ENCODE data around the gene VWA5B2.

- TF ChIP-seq, protein P1, sequence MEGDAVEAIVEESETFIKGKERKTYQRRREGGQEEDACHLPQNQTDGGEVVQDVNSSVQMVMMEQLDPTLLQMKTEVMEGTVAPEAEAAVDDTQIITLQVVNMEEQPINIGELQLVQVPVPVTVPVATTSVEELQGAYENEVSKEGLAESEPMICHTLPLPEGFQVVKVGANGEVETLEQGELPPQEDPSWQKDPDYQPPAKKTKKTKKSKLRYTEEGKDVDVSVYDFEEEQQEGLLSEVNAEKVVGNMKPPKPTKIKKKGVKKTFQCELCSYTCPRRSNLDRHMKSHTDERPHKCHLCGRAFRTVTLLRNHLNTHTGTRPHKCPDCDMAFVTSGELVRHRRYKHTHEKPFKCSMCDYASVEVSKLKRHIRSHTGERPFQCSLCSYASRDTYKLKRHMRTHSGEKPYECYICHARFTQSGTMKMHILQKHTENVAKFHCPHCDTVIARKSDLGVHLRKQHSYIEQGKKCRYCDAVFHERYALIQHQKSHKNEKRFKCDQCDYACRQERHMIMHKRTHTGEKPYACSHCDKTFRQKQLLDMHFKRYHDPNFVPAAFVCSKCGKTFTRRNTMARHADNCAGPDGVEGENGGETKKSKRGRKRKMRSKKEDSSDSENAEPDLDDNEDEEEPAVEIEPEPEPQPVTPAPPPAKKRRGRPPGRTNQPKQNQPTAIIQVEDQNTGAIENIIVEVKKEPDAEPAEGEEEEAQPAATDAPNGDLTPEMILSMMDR (IDR thresholded peaks at IDR 0.05): no peak
- TF ChIP-seq EP300 (IDR thresholded peaks at IDR 0.05; ENCODE audit: low read depth): no peak
Measured at GRCh38 chr3:184261854-184262763, 32.7 kb downstream of the VWA5B2 start.
